ENCODE data around the gene CHURC1. TPM values are rescaled to one million over a fixed set of nuclear protein-coding genes. Genes with fewer than 3 reads are reported as not detected.

The CHURC1 gene
- total RNA-seq, 1 experiment from 2014 or later = 61.9 TPM

- Histone ChIP-seq H3K36me3 (ENCODE audit: insufficient read depth, low read length, poor library complexity, severe bottlenecking) (no peaks in the 10 kb centered on the region), H3K9me3 (ENCODE audit: low read depth, low read length, poor library complexity, severe bottlenecking) (no peaks in the 10 kb centered on the region), H3K4me1 (ENCODE audit: insufficient read depth, low read length, poor library complexity, severe bottlenecking) (no peaks in the 10 kb centered on the region), H3K27me3 (replicated peaks; ENCODE audit: insufficient read depth, low read depth, low read length, poor library complexity) (peaks cover 31% of the 10 kb centered on the region), H3K4me3 (ENCODE audit: low read depth, low read length, poor library complexity, severe bottlenecking) (no peak overlapping the region), H3K27ac (ENCODE audit: low read depth, low read length, poor library complexity, severe bottlenecking) (no peak overlapping the region)
- POLR2A ChIA-PET (ENCODE audit: low non-redundant PET) = no interaction called here
- DNase-seq (ENCODE audit: low spot score) = no peak
- intact Hi-C loops (cut with micrococcal nuclease; ENCODE audit: unreplicated experiment) = loop anchor here (10.0 kb wide), 1 partner anchor 535 kb away; no protein-coding TSS in a partner anchor
- no TSS peak for BruUV-seq (replicated peaks)
- CTCF ChIA-PET = no interaction called here
- TF ChIP-seq, protein P1, sequence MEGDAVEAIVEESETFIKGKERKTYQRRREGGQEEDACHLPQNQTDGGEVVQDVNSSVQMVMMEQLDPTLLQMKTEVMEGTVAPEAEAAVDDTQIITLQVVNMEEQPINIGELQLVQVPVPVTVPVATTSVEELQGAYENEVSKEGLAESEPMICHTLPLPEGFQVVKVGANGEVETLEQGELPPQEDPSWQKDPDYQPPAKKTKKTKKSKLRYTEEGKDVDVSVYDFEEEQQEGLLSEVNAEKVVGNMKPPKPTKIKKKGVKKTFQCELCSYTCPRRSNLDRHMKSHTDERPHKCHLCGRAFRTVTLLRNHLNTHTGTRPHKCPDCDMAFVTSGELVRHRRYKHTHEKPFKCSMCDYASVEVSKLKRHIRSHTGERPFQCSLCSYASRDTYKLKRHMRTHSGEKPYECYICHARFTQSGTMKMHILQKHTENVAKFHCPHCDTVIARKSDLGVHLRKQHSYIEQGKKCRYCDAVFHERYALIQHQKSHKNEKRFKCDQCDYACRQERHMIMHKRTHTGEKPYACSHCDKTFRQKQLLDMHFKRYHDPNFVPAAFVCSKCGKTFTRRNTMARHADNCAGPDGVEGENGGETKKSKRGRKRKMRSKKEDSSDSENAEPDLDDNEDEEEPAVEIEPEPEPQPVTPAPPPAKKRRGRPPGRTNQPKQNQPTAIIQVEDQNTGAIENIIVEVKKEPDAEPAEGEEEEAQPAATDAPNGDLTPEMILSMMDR (conservative IDR thresholded peaks at IDR 0.05; ENCODE audit: low read depth, low read length) = no peak
- no peak for TF ChIP-seq EZH2 (IDR thresholded peaks at IDR 0.05; ENCODE audit: borderline replicate concordance, low read depth, low read length, poor library complexity, severe bottlenecking)
Observed at GRCh38 chr14:64889352-64889751, 24.9 kb upstream of the CHURC1 start.

DNA sequence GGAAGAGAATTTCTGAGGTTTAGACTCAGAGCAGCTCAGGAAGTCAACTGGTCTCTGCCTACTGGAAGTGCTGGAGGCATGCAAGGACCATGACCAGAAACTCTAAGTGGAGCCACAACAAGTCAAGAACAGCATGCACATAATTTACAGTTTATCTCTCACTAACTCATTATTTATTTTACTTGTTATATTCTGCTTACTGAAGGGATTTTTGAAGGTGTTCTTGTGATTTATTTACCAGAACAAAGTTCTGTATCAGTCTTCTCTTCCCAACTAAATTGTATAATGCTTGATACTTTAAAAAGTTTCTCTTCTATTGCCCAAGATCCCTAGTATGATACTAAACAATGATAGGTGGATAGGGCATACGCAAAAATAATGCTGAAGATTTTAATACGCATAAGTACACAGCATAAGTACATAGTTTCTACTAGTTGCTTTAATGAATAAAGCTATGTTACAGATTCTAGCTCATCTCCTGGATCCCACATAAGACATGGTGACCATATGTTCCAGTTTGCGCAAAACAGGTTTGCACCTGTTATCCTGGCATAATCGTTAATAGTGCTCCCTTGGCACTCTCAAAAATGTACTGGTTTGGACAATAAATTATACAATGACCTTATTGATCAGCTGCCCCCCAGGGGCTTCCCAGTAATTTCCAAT is 22.9 kb upstream of the CHURC1 start:
- ChIA-PET CTCF (interaction anchor here (0.5 to 2.5 kb wide), 12 partner anchors 9 to 547 kb away, joined by 3 to 13 read pairs (median 5); no protein-coding TSS in a partner anchor), POLR2A (ENCODE audit: low non-redundant PET) (no interaction called here)
- TF ChIP-seq, protein P1 (conservative IDR thresholded peaks at IDR 0.05; ENCODE audit: low read depth, low read length) = no peak
- TF ChIP-seq EZH2 (IDR thresholded peaks at IDR 0.05; ENCODE audit: borderline replicate concordance, low read depth, low read length, poor library complexity, severe bottlenecking) = no peak
- no TSS peak for BruUV-seq (replicated peaks)
- H3K27ac ChIP-seq (ENCODE audit: low read depth, low read length, poor library complexity, severe bottlenecking) = no peak overlapping the region
- H3K27me3 ChIP-seq (replicated peaks; ENCODE audit: insufficient read depth, low read depth, low read length, poor library complexity) = peaks cover 19% of the 10 kb centered on the region
- intact Hi-C loops (cut with micrococcal nuclease; ENCODE audit: unreplicated experiment) = loop anchor here (5.0 kb wide), 2 partner anchors 69 to 219 kb away; no protein-coding TSS in a partner anchor
- H3K36me3 ChIP-seq (ENCODE audit: insufficient read depth, low read length, poor library complexity, severe bottlenecking) = no peaks in the 10 kb centered on the region
- H3K4me3 ChIP-seq (ENCODE audit: low read depth, low read length, poor library complexity, severe bottlenecking) = no peak overlapping the region
- DNase-seq (ENCODE audit: low spot score) = no peak
- no peaks in the 10 kb centered on the region for H3K9me3 ChIP-seq (ENCODE audit: low read depth, low read length, poor library complexity, severe bottlenecking)
- H3K4me1 ChIP-seq (ENCODE audit: insufficient read depth, low read length, poor library complexity, severe bottlenecking) = no peaks in the 10 kb centered on the region

GRCh38 chr14:64891839-64892375 is 22.3 kb upstream of the CHURC1 start:
- DNase-seq (ENCODE audit: low spot score) = peak; percentile 72
- no peaks in the 10 kb centered on the region for H3K9me3 ChIP-seq (ENCODE audit: low read depth, low read length, poor library complexity, severe bottlenecking)
- peaks cover 13% of the 10 kb centered on the region for H3K27me3 ChIP-seq (replicated peaks; ENCODE audit: insufficient read depth, low read depth, low read length, poor library complexity)
- no peak overlapping the region for H3K4me3 ChIP-seq (ENCODE audit: low read depth, low read length, poor library complexity, severe bottlenecking)
- no peak for TF ChIP-seq EZH2 (IDR thresholded peaks at IDR 0.05; ENCODE audit: borderline replicate concordance, low read depth, low read length, poor library complexity, severe bottlenecking)
- TF ChIP-seq, protein P1 (conservative IDR thresholded peaks at IDR 0.05; ENCODE audit: low read depth, low read length) = peak; percentile 67
- H3K36me3 ChIP-seq (ENCODE audit: insufficient read depth, low read length, poor library complexity, severe bottlenecking) = no peaks in the 10 kb centered on the region
- H3K27ac ChIP-seq (ENCODE audit: low read depth, low read length, poor library complexity, severe bottlenecking) = no peak overlapping the region
- H3K4me1 ChIP-seq (ENCODE audit: insufficient read depth, low read length, poor library complexity, severe bottlenecking) = no peaks in the 10 kb centered on the region
- CTCF ChIA-PET = interaction anchor here (0.5 to 2.5 kb wide), 11 partner anchors 10 to 1154 kb away, joined by 3 to 13 read pairs (median 5); no protein-coding TSS in a partner anchor
- intact Hi-C loops (cut with micrococcal nuclease; ENCODE audit: unreplicated experiment) = loop anchor here (5.0 kb wide), 2 partner anchors 70 to 220 kb away; no protein-coding TSS in a partner anchor
- BruUV-seq (replicated peaks) = no TSS peak
- POLR2A ChIA-PET (ENCODE audit: low non-redundant PET) = no interaction called here

Data from A673 (cell line).